Cardiac muscle cell (in vitro differentiated cells and primary cell): ENCODE data around the gene BCDIN3D. TPM values are rescaled to one million over a fixed set of nuclear protein-coding genes. Genes with fewer than 3 reads are reported as not detected.

ENCODE experiments used
- DNase-seq, 2 donors: peaks; one replicate each; pipeline versions ENCODE4 v3.0.0 to v3.0.0-alpha.2; 2010 to 2017; ENCODE audit warnings: low read depth in 1 of 2, low spot score in 1 of 2
- H3K27ac ChIP-seq: fragments of 200-600 bp; sonication (generic); 2 replicates; pipeline ENCODE4 v1.5.1; 2016
- H3K27me3 ChIP-seq: fragments of 200-600 bp; sonication (generic); 2 replicates; pipeline ENCODE4 v1.6.0; 2016; ENCODE audit warnings: control low read depth
- H3K36me3 ChIP-seq: fragments of 200-600 bp; sonication (generic); 2 replicates; pipeline ENCODE4 v1.5.1; 2016; ENCODE audit warnings: control low read depth
- H3K4me1 ChIP-seq: fragments of 200-600 bp; sonication (generic); 2 replicates; pipeline ENCODE4 v1.8.1; 2017; ENCODE audit warnings: low read depth, mild to moderate bottlenecking, mixed run types
- H3K4me3 ChIP-seq: fragments of 200-600 bp; sonication (generic); 2 replicates; pipeline ENCODE4 v1.5.1; 2016; ENCODE audit warnings: mild to moderate bottlenecking
- H3K9me3 ChIP-seq: fragments of 200-600 bp; sonication (generic); 2 replicates; pipeline ENCODE4 v1.5.1; 2017; ENCODE audit warnings: low read depth, mild to moderate bottlenecking, control low read depth
- CTCF ChIP-seq: IDR thresholded peaks from 2 replicates; pipeline ENCODE4 v1.5.1; 2012; ENCODE audit warnings: low read depth, mild to moderate bottlenecking, low read length
- polyA plus RNA-seq: library from polyadenylated mRNA; unstranded; fragments of >200 nt; fragmentation: Nextera tagmentation; extraction: Ambion mirVana; gene quantifications from 2 replicates; pipeline ENCODE4 v1.2.1, GENCODE V29; 2016
- total RNA-seq: library from RNA; depleted of rRNA; stranded (reverse); fragments of >200 nt; gene quantifications from 2 replicates; pipeline ENCODE4 v1.2.3, GENCODE V29; 2016

Gene BCDIN3D
- total and polyA plus RNA-seq, 2 experiments from 2014 or later: 5.9 to 8.9 TPM

GRCh38 chr12:49792181-49792970, 50.5 kb downstream of the BCDIN3D start:
- DNase-seq: no peak
- Histone ChIP-seq H3K36me3 (peaks cover 6% of the 10 kb centered on the region), H3K4me1 (no peaks in the 10 kb centered on the region), H3K27me3 (no peaks in the 10 kb centered on the region), H3K4me3 (no peak overlapping the region), H3K27ac (no peak overlapping the region), H3K9me3 (no peaks in the 10 kb centered on the region)
- TF ChIP-seq CTCF: no peak

GRCh38 chr12:49791700-49792099, 51.2 kb downstream of the BCDIN3D start:
- Histone ChIP-seq H3K36me3 (peaks cover 6% of the 10 kb centered on the region), H3K27me3 (no peaks in the 10 kb centered on the region), H3K4me3 (no peak overlapping the region), H3K4me1 (no peaks in the 10 kb centered on the region), H3K27ac (no peak overlapping the region), H3K9me3 (no peaks in the 10 kb centered on the region)
- no peak for TF ChIP-seq CTCF
- no peak for DNase-seq

GRCh38 chr12:49790741-49791555, 52.0 kb downstream of the BCDIN3D start:
- H3K4me3 ChIP-seq: no peak overlapping the region
- H3K9me3 ChIP-seq: no peaks in the 10 kb centered on the region
- no peak for TF ChIP-seq CTCF
- no peaks in the 10 kb centered on the region for H3K27me3 ChIP-seq
- H3K36me3 ChIP-seq: peaks cover 6% of the 10 kb centered on the region
- H3K27ac ChIP-seq: no peak overlapping the region
- no peaks in the 10 kb centered on the region for H3K4me1 ChIP-seq
- no peak for DNase-seq

- peak; percentile 4 for TF ChIP-seq CTCF
- DNase-seq: no peak
- no peaks in the 10 kb centered on the region for H3K9me3 ChIP-seq
- no peaks in the 10 kb centered on the region for H3K4me1 ChIP-seq
- H3K27ac ChIP-seq: no peak overlapping the region
- H3K36me3 ChIP-seq: peaks cover 6% of the 10 kb centered on the region
- no peaks in the 10 kb centered on the region for H3K27me3 ChIP-seq
- H3K4me3 ChIP-seq: no peak overlapping the region
These were observed 52.9 kb downstream of the BCDIN3D start for GRCh38 chr12:49789992-49790391.

- DNase-seq: no peak
- no peak for TF ChIP-seq CTCF
- H3K27ac ChIP-seq: no peak overlapping the region
- H3K36me3 ChIP-seq: peaks cover 3% of the 10 kb centered on the region
- no peaks in the 10 kb centered on the region for H3K27me3 ChIP-seq
- H3K9me3 ChIP-seq: no peaks in the 10 kb centered on the region
- no peak overlapping the region for H3K4me3 ChIP-seq
- peaks cover 3% of the 10 kb centered on the region for H3K4me1 ChIP-seq
These were observed 55.2 kb downstream of the BCDIN3D start for GRCh38 chr12:49787672-49788071.

Other genes with a start within 250 kb of the BCDIN3D start
- 0.21 and 1.6 TPM in 2 replicates for gene FAM186B, start 237.5 kb downstream of the BCDIN3D start, total RNA-seq
- 0.64 and 0.99 TPM in 2 replicates for gene FAM186B, start 237.5 kb downstream of the BCDIN3D start, polyA plus RNA-seq
- gene PRPF40B, start 219.5 kb downstream of the BCDIN3D start, total RNA-seq: 27.4 and 52.9 TPM in 2 replicates
- gene PRPF40B, start 219.5 kb downstream of the BCDIN3D start, polyA plus RNA-seq: 46.4 and 67.0 TPM in 2 replicates
- 5.1 and 5.6 TPM in 2 replicates for gene FMNL3, start 135.7 kb downstream of the BCDIN3D start, total RNA-seq
- gene FMNL3, start 135.7 kb downstream of the BCDIN3D start, polyA plus RNA-seq: 2.9 and 4.7 TPM in 2 replicates
- gene TMBIM6, start 101.5 kb downstream of the BCDIN3D start, total RNA-seq: 192 and 232 TPM in 2 replicates
- gene TMBIM6, start 101.5 kb downstream of the BCDIN3D start, polyA plus RNA-seq: 388 and 524 TPM in 2 replicates
- 47.2 and 61.1 TPM in 2 replicates for gene NCKAP5L, start 14.7 kb downstream of the BCDIN3D start, total RNA-seq
- gene NCKAP5L, start 14.7 kb downstream of the BCDIN3D start, polyA plus RNA-seq: 32.0 and 38.5 TPM in 2 replicates
- 0.06 TPM in 1 of 2 replicates, not detected in the other for gene FAIM2, start 60.8 kb upstream of the BCDIN3D start, total RNA-seq
- 0.49 TPM in 1 of 2 replicates, not detected in the other for gene FAIM2, start 60.8 kb upstream of the BCDIN3D start, polyA plus RNA-seq
- gene AQP2, start 107.6 kb upstream of the BCDIN3D start, total RNA-seq: not detected in 2 replicates
- gene AQP2, start 107.6 kb upstream of the BCDIN3D start, polyA plus RNA-seq: not detected in 2 replicates
- gene AQP5, start 118.8 kb upstream of the BCDIN3D start, total RNA-seq: 1.6 TPM in 1 of 2 replicates, not detected in the other
- 0.56 and 0.74 TPM in 2 replicates for gene AQP5, start 118.8 kb upstream of the BCDIN3D start, polyA plus RNA-seq
- 1.8 TPM in 1 of 2 replicates, not detected in the other for gene AQP6, start 129.8 kb upstream of the BCDIN3D start, total RNA-seq
- 0.26 and 0.42 TPM in 2 replicates for gene AQP6, start 129.8 kb upstream of the BCDIN3D start, polyA plus RNA-seq
- 10.4 and 63.9 TPM in 2 replicates for gene RACGAP1, start 182.4 kb upstream of the BCDIN3D start, total RNA-seq
- gene RACGAP1, start 182.4 kb upstream of the BCDIN3D start, polyA plus RNA-seq: 13.4 and 57.3 TPM in 2 replicates
- gene ASIC1, start 214.5 kb upstream of the BCDIN3D start, total RNA-seq: 5.0 and 7.0 TPM in 2 replicates
- 4.6 and 6.9 TPM in 2 replicates for gene ASIC1, start 214.5 kb upstream of the BCDIN3D start, polyA plus RNA-seq
- 97.8 and 108 TPM in 2 replicates for gene SMARCD1, start 242.2 kb upstream of the BCDIN3D start, total RNA-seq
- 40.7 and 45.1 TPM in 2 replicates for gene SMARCD1, start 242.2 kb upstream of the BCDIN3D start, polyA plus RNA-seq